Measurements from ENCODE around the gene NTRK2.
"Not testable (repeated sequence)": the region's sequence is repeated elsewhere in the genome, so short reads cannot be mapped to it uniquely, and the experiment has no call there.

Gene NTRK2

GRCh38 chr9:85040821-85041465 is 371.4 kb downstream of the NTRK2 start:
- no peak for DNase-seq

GRCh38 chr9:85041466-85042137 is 372.1 kb downstream of the NTRK2 start:
- DNase-seq = no peak

DNA sequence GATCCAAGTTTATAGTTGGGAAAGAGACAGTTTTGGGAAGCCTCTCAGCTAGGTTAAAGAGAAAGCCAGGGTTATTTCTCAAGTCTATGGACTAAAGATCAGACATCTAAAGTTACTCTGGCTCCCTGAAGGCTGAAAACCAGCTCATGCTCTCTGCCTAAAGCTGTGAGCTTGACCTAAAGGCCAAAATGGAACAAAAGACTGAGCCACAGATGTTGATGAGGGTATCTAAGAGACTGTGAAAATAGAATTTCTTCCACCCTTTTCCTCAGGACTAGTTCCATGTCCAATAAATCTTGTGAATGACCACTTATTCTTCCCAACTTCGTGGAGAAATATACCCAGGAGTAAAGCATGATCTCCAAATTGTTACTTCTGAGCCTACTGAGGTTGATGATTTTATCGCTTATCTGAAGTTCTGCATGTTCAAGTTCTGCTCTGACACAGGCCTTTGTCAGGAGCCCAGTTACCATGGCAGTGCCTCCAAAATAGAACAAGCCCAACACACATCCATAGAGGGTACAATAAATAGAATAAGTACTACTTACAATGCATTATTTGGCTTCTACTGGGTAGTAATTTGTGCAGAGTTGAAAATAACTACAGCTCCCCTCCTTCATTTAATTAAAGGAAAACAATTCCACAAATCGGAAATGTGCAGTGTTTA is 373.6 kb downstream of the NTRK2 start:
- no peak for DNase-seq

DNA sequence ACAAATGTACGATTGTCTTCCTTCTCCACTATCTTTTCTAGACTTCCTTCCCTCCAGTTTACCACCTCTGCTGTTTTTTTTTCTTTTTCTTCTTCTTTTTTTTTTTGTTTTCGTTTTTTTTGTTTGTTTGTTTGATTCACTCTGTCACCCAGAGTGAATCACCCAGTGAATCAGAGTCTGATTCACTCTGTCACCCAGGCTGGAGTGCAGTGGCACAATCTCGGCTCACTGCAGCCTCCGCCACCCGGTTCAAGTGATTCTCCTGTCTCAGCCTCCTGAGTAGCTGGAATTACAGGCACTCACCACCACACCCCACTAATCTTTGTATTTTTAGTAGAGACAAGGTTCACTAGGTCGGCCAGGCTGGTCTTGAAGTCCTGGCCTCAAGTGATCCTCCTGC is 375.7 kb downstream of the NTRK2 start:
- DNase-seq = no peak

GRCh38 chr9:85046475-85046874 is 376.9 kb downstream of the NTRK2 start:
- no peak for DNase-seq

DNA sequence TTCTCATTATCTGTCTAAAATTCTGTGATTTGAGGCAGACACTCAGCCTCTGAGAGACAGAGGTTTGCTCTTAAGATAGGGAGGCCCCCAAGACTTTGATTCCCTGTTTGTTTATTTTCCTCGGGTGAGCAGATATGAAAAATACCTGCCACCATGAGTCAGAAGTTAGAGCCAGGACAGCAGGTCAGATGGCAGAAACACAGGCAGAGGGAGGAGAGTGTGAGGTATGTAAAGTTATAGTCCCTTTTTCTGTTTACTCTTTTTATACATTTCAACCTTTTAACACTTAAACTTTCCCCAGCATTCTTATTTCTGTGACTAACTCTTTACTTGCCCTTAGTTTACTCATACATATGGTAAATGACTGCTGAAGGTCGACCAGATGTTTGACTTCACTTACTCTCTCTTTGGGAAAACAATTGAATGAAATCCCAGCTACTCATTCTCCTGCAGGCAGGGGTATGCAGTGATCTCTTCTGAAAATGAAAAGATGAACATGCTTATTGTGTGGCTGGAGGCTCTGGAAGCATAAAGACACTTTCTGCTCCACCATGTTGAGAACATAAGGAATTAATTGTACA is 383.8 kb downstream of the NTRK2 start:
- DNase-seq = no peak

DNA sequence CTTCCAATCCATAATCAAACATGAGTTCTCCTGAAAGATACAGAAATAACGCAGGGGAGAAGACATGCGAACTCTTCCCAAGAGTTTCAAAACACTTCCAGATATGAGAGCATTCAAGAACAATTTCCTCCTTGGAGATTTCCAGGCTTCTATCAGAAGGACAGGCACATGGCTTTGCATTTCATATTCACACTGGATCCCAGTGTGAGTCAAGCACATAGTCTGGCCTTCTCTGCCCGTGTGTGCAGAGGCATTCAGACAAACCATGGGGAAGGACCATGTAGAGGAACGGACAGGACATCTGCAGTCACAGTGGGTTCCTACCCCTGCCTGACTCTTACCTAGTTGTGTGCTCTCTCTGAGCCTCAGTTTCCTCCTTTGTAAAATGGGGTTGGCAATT is 384.5 kb downstream of the NTRK2 start:
- DNase-seq = no peak

GRCh38 chr9:85055506-85056202 is 386.1 kb downstream of the NTRK2 start:
- no peak for DNase-seq

DNA sequence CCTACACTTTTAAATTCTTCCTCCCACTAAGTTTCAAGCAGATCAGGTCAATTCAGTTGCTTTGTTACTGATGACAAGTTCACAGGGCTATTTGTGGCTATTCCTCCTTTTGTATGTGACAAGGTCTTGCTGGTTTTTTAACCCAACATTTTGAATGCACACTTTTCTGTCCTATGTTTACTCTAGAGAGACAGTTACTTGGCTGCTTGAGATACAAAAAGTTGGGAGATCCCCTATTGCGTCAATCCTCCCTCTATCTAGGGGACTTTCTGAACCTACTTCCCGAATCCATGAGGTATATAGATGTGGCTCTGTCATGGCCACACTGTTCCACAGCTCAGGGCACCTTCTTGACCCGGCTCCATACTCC is 386.7 kb downstream of the NTRK2 start:
- DNase-seq = no peak

- DNase-seq = no peak
Measured at GRCh38 chr9:85061969-85062368, 392.4 kb downstream of the NTRK2 start.

- DNase-seq = no peak
Measured at GRCh38 chr9:85062385-85063022, 393.0 kb downstream of the NTRK2 start.

DNA sequence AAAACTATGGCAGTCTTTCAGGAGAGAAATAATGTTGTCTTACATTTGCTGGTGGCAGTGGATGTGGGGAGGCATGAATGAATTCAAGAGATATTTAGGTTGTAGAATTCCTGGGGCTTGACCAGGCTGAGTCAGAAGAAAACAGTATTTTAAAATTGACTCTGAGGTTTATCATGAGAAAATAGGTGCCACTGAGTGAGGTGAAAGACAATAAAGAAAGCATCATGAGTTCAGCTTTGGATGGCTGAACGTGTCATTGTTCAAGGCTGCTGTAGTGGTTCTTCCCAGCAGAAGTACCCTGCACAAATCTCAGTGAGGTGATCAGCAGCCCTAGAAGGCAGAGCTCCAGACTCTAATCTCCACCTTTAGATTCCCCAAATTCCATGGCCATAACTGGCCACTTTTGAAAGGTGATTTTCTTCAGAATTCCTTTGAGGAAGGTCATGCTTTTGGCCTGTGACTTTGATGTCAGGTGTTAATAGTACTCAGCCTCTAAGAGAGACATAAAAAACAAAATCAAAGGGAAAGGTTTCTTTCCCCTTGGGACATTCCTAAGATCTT is 395.4 kb downstream of the NTRK2 start:
- no peak for DNase-seq

DNA sequence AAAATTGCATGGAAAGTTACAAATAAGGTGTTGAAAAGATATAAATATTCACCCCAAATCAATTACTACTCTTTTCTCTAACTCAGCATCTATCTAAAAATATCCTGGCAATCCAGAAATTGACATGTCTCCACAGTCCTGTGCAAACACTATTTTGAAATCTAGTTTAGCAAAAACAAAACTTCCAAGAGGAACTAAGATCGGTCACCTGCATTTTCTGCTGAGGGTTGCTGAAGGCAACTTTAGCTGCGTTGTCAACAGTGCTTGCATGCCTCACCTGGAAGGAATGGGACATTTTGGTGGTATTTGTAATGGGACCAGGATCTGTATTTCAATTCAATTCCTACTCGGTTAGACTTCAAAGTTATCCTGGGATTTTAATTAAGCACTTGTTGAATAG is 398.3 kb downstream of the NTRK2 start:
- no peak for DNase-seq

GRCh38 chr9:85069421-85069820 is 399.9 kb downstream of the NTRK2 start:
- not testable (repeated sequence) for DNase-seq

Measured in fibroblast of upper back skin (primary cell).